Thyroid gland (tissue), 4 donors: ENCODE measurements around the gene TSHR. TPM values are rescaled to one million over a fixed set of nuclear protein-coding genes. Genes with fewer than 3 reads are reported as not detected.

Experiments used
- DNase-seq, 2 donors: peaks; one replicate each; pipeline ENCODE4 v3.0.0-alpha.2; 2019
- H3K27ac ChIP-seq, 3 donors: fragments of 200-600 bp; sonication (generic); 1 replicate in 2 of 3; 2 replicates in 1 of 3; pipeline ENCODE4 v1.5.1; 2016 to 2019; ENCODE audit warnings: mild to moderate bottlenecking in 1 of 3, moderate library complexity in 1 of 3
- H3K27me3 ChIP-seq: fragments of 200-600 bp; sonication (generic); one replicate; pipeline ENCODE4 v1.5.1; 2019
- H3K36me3 ChIP-seq, 2 donors: fragments of 200-600 bp; sonication (generic); one replicate each; pipeline ENCODE4 v1.5.1; 2016 to 2019
- H3K4me1 ChIP-seq, 2 donors: fragments of 200-600 bp; sonication (generic); one replicate each; pipeline ENCODE4 v1.5.1; 2017 to 2019
- H3K4me3 ChIP-seq, 3 donors: fragments of 200-600 bp; sonication (generic); replicated peaks in 1 of 3; 1 replicate in 2 of 3; 2 replicates in 1 of 3; pipeline ENCODE4 v1.5.1; 2016; ENCODE audit warnings: mild to moderate bottlenecking in 1 of 3
- H3K9me3 ChIP-seq: fragments of 200-600 bp; sonication (generic); one replicate; pipeline ENCODE4 v1.5.1; 2017
- POLR2A ChIP-seq, 2 donors: fragments of 450-650 bp; IDR thresholded peaks; one replicate each; pipeline ENCODE4 v1.6.1; 2017; ENCODE audit warnings: antibody characterized with exemption in 2 of 2, mild to moderate bottlenecking in 2 of 2, moderate library complexity in 1 of 2
- WGBS, 2 donors: methylation state at CpG; one replicate each; pipeline ENCODE4 v1.1.5; 2017; 5-methylcytosine and 5-hydroxymethylcytosine counted together
- intact Hi-C: fragments of 100-400 bp; cut with DNase I; formaldehyde crosslinking; loops from one replicate; pipeline ENCODE4 v1.15.1; 2023
- total RNA-seq, 4 donors: library from RNA; depleted of rRNA; stranded (reverse); fragments of >200 nt; gene quantifications; one replicate each; pipeline ENCODE4 v1.2.3, GENCODE V29; 2016
- TF ChIP-seq, protein P1 (sequence below), 6 experiments: fragments of 200-600 bp in 3 of 6; fragments of 450-650 bp in 3 of 6; sonication (generic) in 3 of 6; IDR thresholded peaks; one replicate each; pipeline ENCODE4 v1.5.1; 2016 to 2019; ENCODE audit warnings: antibody characterized with exemption in 6 of 6, mild to moderate bottlenecking in 2 of 6, inconsistent platforms in 1 of 6, moderate library complexity in 1 of 6

The TSHR gene
- total RNA-seq, 4 donors from 2014 or later, result 551 to 711 (median 608) TPM

DNA sequence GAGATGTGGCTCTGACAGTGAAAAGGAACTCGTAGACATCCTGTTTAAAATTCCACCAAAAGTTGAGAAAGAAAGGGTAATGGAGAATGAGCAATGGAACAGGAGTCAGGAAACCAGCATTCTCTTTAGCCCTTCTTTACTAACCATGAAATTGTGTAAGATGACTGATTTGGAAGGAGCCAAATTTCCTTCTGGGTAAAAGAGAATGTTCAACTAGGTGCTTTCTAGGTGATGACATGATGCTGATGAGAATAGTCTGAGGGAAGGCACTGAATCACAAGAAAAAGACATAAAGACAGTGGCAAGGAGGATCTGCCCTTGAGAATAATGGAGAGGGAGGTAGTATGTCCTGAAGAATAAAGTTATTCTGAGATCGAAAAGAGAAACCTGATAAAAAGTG, 2.2 kb downstream of the TSHR start:
- H3K36me3 ChIP-seq, result no peaks in the 10 kb centered on the region
- peak overlapping the region in 2 of 3 donors; percentile 26 to 65 for H3K4me3 ChIP-seq
- intact Hi-C loops, result loop anchor here (5.0 kb wide), 1 partner anchor 210 kb away; no protein-coding TSS in a partner anchor
- H3K4me1 ChIP-seq, result peaks cover 5 to 14% of the 10 kb centered on the region in 2 donors
- peak overlapping the region; percentile 93 to 95 (median 94) for H3K27ac ChIP-seq
- no peaks in the 10 kb centered on the region for H3K27me3 ChIP-seq
- WGBS, 2 donors, result 54 to 56% methylated on average over 2 of the region's 2 CpGs
- no peak for DNase-seq
- TF ChIP-seq POLR2A (IDR thresholded peaks at IDR 0.05), result no peak
- TF ChIP-seq, protein P1, sequence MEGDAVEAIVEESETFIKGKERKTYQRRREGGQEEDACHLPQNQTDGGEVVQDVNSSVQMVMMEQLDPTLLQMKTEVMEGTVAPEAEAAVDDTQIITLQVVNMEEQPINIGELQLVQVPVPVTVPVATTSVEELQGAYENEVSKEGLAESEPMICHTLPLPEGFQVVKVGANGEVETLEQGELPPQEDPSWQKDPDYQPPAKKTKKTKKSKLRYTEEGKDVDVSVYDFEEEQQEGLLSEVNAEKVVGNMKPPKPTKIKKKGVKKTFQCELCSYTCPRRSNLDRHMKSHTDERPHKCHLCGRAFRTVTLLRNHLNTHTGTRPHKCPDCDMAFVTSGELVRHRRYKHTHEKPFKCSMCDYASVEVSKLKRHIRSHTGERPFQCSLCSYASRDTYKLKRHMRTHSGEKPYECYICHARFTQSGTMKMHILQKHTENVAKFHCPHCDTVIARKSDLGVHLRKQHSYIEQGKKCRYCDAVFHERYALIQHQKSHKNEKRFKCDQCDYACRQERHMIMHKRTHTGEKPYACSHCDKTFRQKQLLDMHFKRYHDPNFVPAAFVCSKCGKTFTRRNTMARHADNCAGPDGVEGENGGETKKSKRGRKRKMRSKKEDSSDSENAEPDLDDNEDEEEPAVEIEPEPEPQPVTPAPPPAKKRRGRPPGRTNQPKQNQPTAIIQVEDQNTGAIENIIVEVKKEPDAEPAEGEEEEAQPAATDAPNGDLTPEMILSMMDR (IDR thresholded peaks at IDR 0.05), result no peak
- no peaks in the 10 kb centered on the region for H3K9me3 ChIP-seq

DNA sequence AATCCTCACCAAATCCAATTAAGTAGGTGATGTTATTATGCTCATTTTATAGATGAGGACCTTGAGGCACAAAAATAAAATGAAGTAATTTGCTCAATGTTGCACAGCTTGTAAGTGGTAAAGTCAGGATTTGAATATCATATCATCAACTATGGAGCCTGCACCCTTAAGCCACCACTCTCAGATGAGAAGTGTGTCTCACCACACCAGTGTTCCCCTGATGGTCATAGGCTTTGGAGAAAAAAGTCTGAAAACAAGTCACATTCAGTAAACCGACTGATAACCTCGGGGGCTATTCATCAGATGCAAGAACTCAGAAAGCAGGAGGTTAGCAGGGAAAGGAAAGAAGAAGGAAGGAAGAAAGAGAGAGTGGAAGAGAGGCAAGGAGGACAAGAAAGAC, 2.8 kb downstream of the TSHR start:
- intact Hi-C loops, result loop anchor here (5.0 kb wide), 1 partner anchor 209 kb away; no protein-coding TSS in a partner anchor
- no peaks in the 10 kb centered on the region for H3K36me3 ChIP-seq
- peaks cover 8 to 18% of the 10 kb centered on the region in 2 donors for H3K4me1 ChIP-seq
- peak overlapping the region in 2 of 3 donors; percentile 2 to 65 for H3K4me3 ChIP-seq
- WGBS, 2 donors, result 45 to 47% methylated on average over 2 of the region's 2 CpGs
- peak overlapping the region; percentile 93 to 95 (median 94) for H3K27ac ChIP-seq
- peak in 1 of 2 donors; percentile 12 for TF ChIP-seq POLR2A (IDR thresholded peaks at IDR 0.05)
- TF ChIP-seq, protein P1 (IDR thresholded peaks at IDR 0.05), result no peak
- no peaks in the 10 kb centered on the region for H3K27me3 ChIP-seq
- DNase-seq, result no peak
- H3K9me3 ChIP-seq, result no peaks in the 10 kb centered on the region

DNA sequence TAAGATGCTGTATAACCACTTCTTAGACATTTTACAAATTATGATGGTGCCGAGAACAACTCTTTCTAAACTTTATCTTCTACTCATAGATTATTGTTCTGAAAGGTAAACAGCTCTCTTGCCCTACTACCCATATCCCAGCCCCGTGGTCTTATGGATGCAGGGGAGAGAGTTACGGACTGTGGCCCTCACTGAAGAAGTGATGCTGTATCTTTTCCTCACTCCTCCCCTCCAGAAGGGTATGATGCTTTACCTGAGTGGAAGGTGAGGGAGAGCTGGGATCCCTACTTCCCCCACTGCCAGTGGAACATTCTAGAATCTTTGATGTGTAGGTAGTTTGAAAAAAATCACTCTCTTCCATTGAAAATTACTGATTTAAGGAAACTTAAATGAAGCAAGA, 3.5 kb downstream of the TSHR start:
- Histone ChIP-seq H3K9me3 (no peaks in the 10 kb centered on the region), H3K4me3 (peak overlapping the region in 1 of 3 donors; percentile 65), H3K27ac (peak overlapping the region; percentile 93 to 95 (median 94)), H3K4me1 (peaks cover 15 to 25% of the 10 kb centered on the region in 2 donors), H3K36me3 (no peaks in the 10 kb centered on the region), H3K27me3 (no peaks in the 10 kb centered on the region)
- intact Hi-C loops, result loop anchor here (5.0 kb wide), 1 partner anchor 208 kb away; no protein-coding TSS in a partner anchor
- WGBS, 2 donors, result 54 to 62% methylated on average over 3 of the region's 3 CpGs
- TF ChIP-seq, protein P1 (IDR thresholded peaks at IDR 0.05), result no peak
- no peak for TF ChIP-seq POLR2A (IDR thresholded peaks at IDR 0.05)
- DNase-seq, result no peak

DNA sequence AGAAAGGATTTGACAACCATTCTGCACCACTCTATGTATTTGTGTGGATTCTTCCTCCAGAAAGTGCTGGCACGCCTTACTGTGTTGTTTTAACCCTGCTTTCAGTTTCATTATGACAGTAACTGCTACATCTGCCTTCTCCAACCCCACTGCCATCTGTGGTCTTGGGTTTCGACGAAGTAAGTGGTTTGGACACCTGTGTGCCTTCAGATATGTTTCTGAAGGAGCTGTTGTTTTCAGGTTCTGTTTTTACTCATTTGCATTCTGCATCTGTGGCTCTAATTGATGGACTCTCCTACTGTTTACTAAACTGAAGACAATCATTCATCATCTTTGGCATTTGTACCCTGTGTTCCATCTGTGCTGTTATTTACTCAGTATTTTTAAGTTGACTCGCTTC, 4.1 kb downstream of the TSHR start:
- intact Hi-C loops, result loop anchor here (5.0 kb wide), 1 partner anchor 208 kb away; no protein-coding TSS in a partner anchor
- H3K4me1 ChIP-seq, result peaks cover 21 to 31% of the 10 kb centered on the region in 2 donors
- H3K36me3 ChIP-seq, result no peaks in the 10 kb centered on the region
- peak overlapping the region; percentile 93 to 95 (median 94) for H3K27ac ChIP-seq
- TF ChIP-seq, protein P1 (IDR thresholded peaks at IDR 0.05), result no peak
- TF ChIP-seq POLR2A (IDR thresholded peaks at IDR 0.05), result peak in 1 of 2 donors; percentile 40
- WGBS, 2 donors, result 32 to 33% methylated on average over 4 of the region's 4 CpGs
- no peaks in the 10 kb centered on the region for H3K9me3 ChIP-seq
- no peaks in the 10 kb centered on the region for H3K27me3 ChIP-seq
- DNase-seq, result peak; percentile 55 to 63
- peak overlapping the region in 2 of 3 donors; percentile 10 to 65 for H3K4me3 ChIP-seq

- Histone ChIP-seq H3K4me3 (no peak overlapping the region), H3K36me3 (no peaks in the 10 kb centered on the region), H3K27me3 (no peaks in the 10 kb centered on the region), H3K27ac (peak overlapping the region; percentile 78 to 95 (median 87)), H3K9me3 (no peaks in the 10 kb centered on the region), H3K4me1 (peaks cover 45% of the 10 kb centered on the region in 2 donors)
- intact Hi-C loops, result no loop called here
- 41% methylated on average over 5 of the region's 5 CpGs for WGBS, 2 donors
- DNase-seq, result peak; percentile 60
- TF ChIP-seq, protein P1 (IDR thresholded peaks at IDR 0.05), result no peak
- peak in 1 of 2 donors; percentile 72 for TF ChIP-seq POLR2A (IDR thresholded peaks at IDR 0.05)
Measured at GRCh38 chr14:80965037-80965436, 9.6 kb downstream of the TSHR start.
